IMR-90 (cell line): Measurements from ENCODE around the gene SASH1. TPM values are rescaled to one million over a fixed set of nuclear protein-coding genes. Genes with fewer than 3 reads are reported as not detected.

Experiments
- MAFK ChIP-seq: IDR thresholded peaks from 2 replicates; pipeline ENCODE4 v1.6.1; 2012; ENCODE audit warnings: low read depth, low read length, improper control_type of control experiment
- NFE2L2 ChIP-seq: fragments of 150-350 bp; IDR thresholded peaks from 2 replicates; pipeline ENCODE4 v1.6.1; 2016; ENCODE audit warnings: low read depth, mild to moderate bottlenecking, low read length
- POLR2A ChIP-seq: IDR thresholded peaks from 2 replicates; pipeline ENCODE4 v1.6.1; 2012; ENCODE audit warnings: mild to moderate bottlenecking, low read depth, low read length
- RCOR1 ChIP-seq: IDR thresholded peaks from 2 replicates; pipeline ENCODE4 v1.6.1; 2012; ENCODE audit warnings: mild to moderate bottlenecking, low read length, improper control_type of control experiment; ENCODE audit not compliant: insufficient replicate concordance
- SMC3 ChIP-seq: fragments of 150-350 bp; IDR thresholded peaks from 2 replicates; pipeline ENCODE4 v1.6.1; 2016; ENCODE audit warnings: low read depth, mild to moderate bottlenecking, antibody characterized with exemption, low read length, moderate library complexity
- polyA plus RNA-seq, 3 experiments: library from polyadenylated mRNA; depleted of rRNA; stranded (reverse); fragments of >200 nt; gene quantifications; 2 replicates each; pipeline ENCODE4 v1.2.3, GENCODE V29; 2012; ENCODE audit warnings: low replicate concordance in 1 of 3
- total RNA-seq: library from RNA; depleted of rRNA; stranded (reverse); fragments of >200 nt; gene quantifications from 2 replicates; pipeline ENCODE4 v1.2.3, GENCODE V29; 2012
- TF ChIP-seq, protein P1 (sequence below): fragments of 150-350 bp; IDR thresholded peaks from 2 replicates; pipeline ENCODE4 v1.6.1; 2017; ENCODE audit warnings: mild to moderate bottlenecking, antibody characterized with exemption, low read length, low read depth

SASH1 gene
- total and polyA plus RNA-seq, 2 of the 4 experiments (the other 2 are of a cell fraction), result 11.6 to 16.5 TPM

GRCh38 chr6:148471624-148472159 lies 129.1 kb downstream of the SASH1 start (continued):
- TF ChIP-seq SMC3 (no peak), MAFK (no peak), RCOR1 (no peak), POLR2A (no peak), NFE2L2 (no peak)
- TF ChIP-seq, protein P1, sequence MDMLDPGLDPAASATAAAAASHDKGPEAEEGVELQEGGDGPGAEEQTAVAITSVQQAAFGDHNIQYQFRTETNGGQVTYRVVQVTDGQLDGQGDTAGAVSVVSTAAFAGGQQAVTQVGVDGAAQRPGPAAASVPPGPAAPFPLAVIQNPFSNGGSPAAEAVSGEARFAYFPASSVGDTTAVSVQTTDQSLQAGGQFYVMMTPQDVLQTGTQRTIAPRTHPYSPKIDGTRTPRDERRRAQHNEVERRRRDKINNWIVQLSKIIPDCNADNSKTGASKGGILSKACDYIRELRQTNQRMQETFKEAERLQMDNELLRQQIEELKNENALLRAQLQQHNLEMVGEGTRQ, result no peak
